Pulmonary artery endothelial cell (primary cell): ENCODE results near the gene CCDC178. TPM values are rescaled to one million over a fixed set of nuclear protein-coding genes. Genes with fewer than 3 reads are reported as not detected.

ENCODE experiments used
- total RNA-seq: library from RNA; depleted of rRNA; stranded (reverse); fragments of >200 nt; gene quantifications from 2 replicates; pipeline ENCODE4 v1.2.3, GENCODE V29; 2014

Gene CCDC178
- total RNA-seq, 1 donor from 2014 or later: not detected

Other genes starting within 250 kb of the CCDC178 start
- gene ASXL3, start 137.5 kb upstream of the CCDC178 start, total RNA-seq: 0.07 and 0.18 TPM in 2 replicates